ENCODE results near the gene BAIAP2. TPM values are rescaled to one million over a fixed set of nuclear protein-coding genes. Genes with fewer than 3 reads are reported as not detected.

The BAIAP2 gene
- total RNA-seq, 1 donor from 2014 or later, result 14.4 TPM

DNA sequence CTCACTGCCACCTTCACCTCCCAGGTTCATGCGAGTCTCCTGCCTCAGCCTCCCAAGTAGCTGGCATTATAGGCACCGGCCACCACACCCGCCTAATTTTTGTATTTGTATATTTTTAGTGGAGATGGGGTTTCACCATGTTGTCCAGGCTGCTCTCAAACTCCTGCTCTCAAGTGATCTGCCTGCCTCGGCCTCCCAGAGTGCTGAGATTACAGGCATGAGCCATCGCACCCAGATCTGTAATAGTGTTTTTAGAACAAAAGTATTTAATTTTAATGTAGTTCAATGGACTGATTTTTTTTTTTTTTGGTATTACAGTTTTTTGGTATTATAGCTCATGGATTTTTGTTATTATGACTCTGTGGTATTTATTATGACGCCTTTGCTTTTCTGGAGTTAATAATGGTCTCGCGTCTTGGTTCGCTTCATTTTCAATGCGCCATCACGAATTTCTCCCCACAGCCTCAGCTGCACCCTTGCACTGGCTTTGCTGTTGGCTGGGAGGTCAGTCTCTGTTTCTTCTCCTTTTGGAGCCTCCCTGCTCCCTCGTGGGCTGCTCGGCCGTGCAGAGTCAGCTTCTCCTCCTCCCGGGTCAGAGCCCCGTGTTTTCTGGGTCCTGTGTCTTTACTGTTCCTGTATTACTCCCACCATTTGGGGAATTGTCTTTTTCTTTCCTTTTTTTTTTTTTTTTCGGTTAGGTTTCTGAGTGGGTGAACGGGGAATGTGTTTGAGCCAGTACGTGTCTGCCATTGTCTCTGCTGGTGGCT is 27.2 kb downstream of the BAIAP2 start:
- H3K9me3 ChIP-seq, result no peaks in the 10 kb centered on the region
- H3K27me3 ChIP-seq, result no peaks in the 10 kb centered on the region
- intact Hi-C loops (cut with DNase I), result no loop called here
- no peak for DNase-seq (ENCODE audit: low spot score in 2 of 2)
- H3K4me3 ChIP-seq, result no peak overlapping the region
- peaks cover 6 to 7% of the 10 kb centered on the region in 2 donors for H3K4me1 ChIP-seq
- H3K36me3 ChIP-seq, result peaks cover 0 to 4% of the 10 kb centered on the region in 2 donors
- TF ChIP-seq, protein P1, sequence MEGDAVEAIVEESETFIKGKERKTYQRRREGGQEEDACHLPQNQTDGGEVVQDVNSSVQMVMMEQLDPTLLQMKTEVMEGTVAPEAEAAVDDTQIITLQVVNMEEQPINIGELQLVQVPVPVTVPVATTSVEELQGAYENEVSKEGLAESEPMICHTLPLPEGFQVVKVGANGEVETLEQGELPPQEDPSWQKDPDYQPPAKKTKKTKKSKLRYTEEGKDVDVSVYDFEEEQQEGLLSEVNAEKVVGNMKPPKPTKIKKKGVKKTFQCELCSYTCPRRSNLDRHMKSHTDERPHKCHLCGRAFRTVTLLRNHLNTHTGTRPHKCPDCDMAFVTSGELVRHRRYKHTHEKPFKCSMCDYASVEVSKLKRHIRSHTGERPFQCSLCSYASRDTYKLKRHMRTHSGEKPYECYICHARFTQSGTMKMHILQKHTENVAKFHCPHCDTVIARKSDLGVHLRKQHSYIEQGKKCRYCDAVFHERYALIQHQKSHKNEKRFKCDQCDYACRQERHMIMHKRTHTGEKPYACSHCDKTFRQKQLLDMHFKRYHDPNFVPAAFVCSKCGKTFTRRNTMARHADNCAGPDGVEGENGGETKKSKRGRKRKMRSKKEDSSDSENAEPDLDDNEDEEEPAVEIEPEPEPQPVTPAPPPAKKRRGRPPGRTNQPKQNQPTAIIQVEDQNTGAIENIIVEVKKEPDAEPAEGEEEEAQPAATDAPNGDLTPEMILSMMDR (IDR thresholded peaks at IDR 0.05), result no peak
- no peak overlapping the region for H3K27ac ChIP-seq

DNA sequence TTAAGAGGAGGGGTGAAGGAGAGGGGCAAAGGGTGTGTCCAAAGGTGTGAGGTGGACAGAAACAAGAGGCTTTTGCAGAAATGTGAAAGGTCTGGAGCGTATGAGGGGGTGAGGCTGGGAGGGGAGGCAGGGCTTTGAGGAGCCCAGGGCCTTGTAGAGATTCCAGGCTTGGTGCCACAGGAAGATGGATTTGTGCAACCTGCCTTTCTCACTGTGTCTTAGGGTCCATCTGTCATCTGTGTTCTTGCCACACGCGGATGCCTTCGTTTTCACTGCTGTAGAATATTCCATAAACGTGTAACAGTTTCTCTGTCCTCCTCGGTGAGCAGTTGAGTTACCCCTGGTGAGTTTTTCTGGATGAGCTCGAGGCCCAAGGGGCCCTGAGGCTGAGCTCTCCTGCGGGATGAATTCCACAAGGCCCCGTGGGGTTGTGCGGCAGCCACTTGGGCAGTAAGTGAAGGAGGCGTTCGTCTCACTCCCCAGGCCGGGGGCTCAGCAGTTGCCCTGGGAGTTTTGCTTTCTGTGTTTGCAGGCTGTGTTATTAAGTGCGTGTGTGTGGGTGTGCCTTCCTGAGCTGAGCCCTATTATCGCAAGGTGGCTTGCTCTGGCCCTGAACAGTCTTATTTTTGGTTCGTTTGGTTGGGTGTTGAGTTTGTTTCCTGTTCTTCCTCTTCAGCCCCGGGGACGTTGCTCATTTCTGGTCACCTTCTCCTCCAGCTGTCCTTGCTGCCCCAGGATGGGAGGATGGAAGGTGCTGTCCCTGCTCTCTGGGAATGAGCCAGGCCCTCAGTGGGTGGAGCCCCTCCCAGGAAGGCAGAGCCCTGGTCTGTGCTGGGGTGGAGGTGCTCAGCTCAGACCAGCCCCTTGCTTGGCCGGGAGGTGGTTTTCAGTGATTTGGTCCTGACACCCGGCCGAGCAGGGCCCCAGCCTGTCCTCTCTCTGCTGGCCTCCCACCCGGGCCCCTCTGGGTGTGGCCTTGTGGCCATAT is 28.4 kb downstream of the BAIAP2 start:
- H3K9me3 ChIP-seq, result no peaks in the 10 kb centered on the region
- H3K4me1 ChIP-seq, result peaks cover 6 to 7% of the 10 kb centered on the region in 2 donors
- H3K36me3 ChIP-seq, result peaks cover 0 to 4% of the 10 kb centered on the region in 2 donors
- TF ChIP-seq, protein P1 (IDR thresholded peaks at IDR 0.05), result no peak
- intact Hi-C loops (cut with DNase I), result no loop called here
- no peak for DNase-seq (ENCODE audit: low spot score in 2 of 2)
- no peaks in the 10 kb centered on the region for H3K27me3 ChIP-seq
- H3K27ac ChIP-seq, result no peak overlapping the region
- no peak overlapping the region for H3K4me3 ChIP-seq

DNA sequence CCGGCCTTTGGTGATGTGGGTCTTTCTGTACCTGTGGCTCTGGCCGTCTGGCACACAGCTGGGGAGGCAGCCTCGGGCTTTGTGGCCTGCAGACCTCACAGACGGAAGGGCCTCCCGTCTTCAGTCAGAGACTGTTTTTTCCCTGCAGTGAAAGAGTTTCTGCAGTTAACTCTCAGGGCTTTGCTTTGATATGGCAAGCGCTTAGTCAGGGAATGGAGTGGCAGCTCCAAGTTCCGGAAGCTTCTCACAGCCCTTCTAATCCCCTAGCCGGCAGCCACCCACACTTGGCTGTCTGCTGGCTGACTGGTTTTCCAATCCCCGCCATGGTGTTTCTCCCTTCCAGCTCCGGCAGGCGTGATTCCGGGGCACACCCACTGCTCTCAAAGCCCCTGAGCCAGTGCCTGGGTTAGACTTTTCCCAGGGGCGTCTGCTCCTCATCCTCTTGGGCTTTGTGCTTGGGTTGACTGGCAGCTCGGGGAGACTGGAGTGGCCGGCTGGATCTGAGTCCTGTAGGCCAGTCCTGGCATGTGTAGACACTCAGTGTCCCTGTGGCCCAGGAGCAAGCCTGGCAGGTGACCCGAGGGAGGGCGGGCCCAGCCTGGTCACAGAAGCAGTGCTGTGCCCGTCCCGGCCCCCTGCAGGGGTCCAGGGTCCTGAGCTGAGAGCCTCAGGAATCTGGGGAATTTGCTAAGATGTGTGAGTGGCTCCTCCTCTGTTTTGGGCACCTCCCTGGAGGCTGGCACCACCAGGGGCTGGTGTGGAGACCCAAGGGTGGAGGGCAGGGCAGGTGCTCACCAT is 29.9 kb downstream of the BAIAP2 start:
- Histone ChIP-seq H3K9me3 (no peaks in the 10 kb centered on the region), H3K4me3 (no peak overlapping the region), H3K27me3 (no peaks in the 10 kb centered on the region), H3K4me1 (peaks cover 6 to 7% of the 10 kb centered on the region in 2 donors), H3K27ac (no peak overlapping the region), H3K36me3 (no peaks in the 10 kb centered on the region)
- TF ChIP-seq, protein P1 (IDR thresholded peaks at IDR 0.05), result no peak
- no peak for DNase-seq (ENCODE audit: low spot score in 2 of 2)
- intact Hi-C loops (cut with DNase I), result no loop called here

DNA sequence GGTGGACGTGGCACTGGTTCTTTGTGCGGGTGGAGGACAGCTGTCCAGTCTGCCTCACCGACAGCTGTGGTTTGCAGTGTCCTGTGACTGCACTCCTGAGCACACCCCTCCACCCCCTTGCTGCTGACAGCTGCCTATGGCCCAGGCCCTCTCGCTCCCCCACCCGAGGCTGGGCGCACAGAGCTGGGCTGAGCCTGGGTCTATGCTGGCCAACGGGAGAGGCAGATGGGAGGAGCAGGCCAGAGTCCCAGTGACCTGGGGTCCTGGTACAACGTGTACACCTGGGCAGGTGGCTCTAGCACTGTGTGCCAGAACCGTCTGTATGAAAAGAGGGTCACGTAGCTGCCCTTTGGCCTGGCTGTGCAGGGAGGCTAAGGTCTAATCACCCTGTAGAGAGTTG is 30.5 kb downstream of the BAIAP2 start:
- Histone ChIP-seq H3K27ac (no peak overlapping the region), H3K27me3 (no peaks in the 10 kb centered on the region), H3K4me1 (peaks cover 6 to 7% of the 10 kb centered on the region in 2 donors), H3K4me3 (no peak overlapping the region), H3K36me3 (no peaks in the 10 kb centered on the region), H3K9me3 (no peaks in the 10 kb centered on the region)
- no peak for DNase-seq (ENCODE audit: low spot score in 2 of 2)
- TF ChIP-seq, protein P1 (IDR thresholded peaks at IDR 0.05), result no peak
- intact Hi-C loops (cut with DNase I), result no loop called here

DNA sequence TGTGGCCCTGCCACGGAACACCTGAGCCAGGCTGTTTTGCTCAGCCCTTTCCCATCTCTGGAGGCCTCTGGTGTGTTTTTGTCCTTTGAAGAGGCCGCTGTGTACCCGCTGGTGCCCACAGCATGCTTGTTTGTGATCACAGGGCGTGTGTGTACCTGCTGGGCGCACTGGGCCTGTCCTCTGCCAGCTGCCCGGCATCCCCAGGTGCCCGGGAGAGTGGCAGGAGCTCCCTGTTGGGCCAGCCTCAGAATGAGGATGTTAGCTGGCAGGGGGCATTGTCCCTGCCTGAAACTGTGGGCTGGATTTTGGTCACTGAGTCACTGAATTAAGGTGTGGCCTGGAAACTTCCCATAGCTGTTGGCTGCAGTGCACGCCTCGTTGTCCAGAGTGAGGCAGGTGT is 31.1 kb downstream of the BAIAP2 start:
- Histone ChIP-seq H3K36me3 (no peaks in the 10 kb centered on the region), H3K27ac (no peak overlapping the region), H3K4me1 (peaks cover 6 to 7% of the 10 kb centered on the region in 2 donors), H3K27me3 (no peaks in the 10 kb centered on the region), H3K4me3 (no peak overlapping the region), H3K9me3 (no peaks in the 10 kb centered on the region)
- intact Hi-C loops (cut with DNase I), result no loop called here
- DNase-seq (ENCODE audit: low spot score in 2 of 2), result no peak
- TF ChIP-seq, protein P1 (IDR thresholded peaks at IDR 0.05), result no peak

Data from ascending aorta (tissue), 2 donors.